WERI-Rb-1 (cell line): ENCODE results near the gene SLC16A1.
"Not testable (repeated sequence)": the region's sequence is repeated elsewhere in the genome, so short reads cannot be mapped to it uniquely, and the experiment has no call there.

ENCODE experiments used
- DNase-seq: peaks from one replicate; pipeline ENCODE4 v3.0.0-alpha.2; 2020
- H3K27ac ChIP-seq: fragments of 250-450 bp; sonication (Bioruptor Pico); 2 replicates; pipeline ENCODE4 v1.5.1; 2020; ENCODE audit warnings: mild to moderate bottlenecking, moderate library complexity
- H3K27me3 ChIP-seq: fragments of 250-450 bp; sonication (Bioruptor Pico); 2 replicates; pipeline ENCODE4 v1.5.1; 2021; ENCODE audit warnings: mild to moderate bottlenecking, low read depth, moderate library complexity; ENCODE audit not compliant: insufficient read depth, severe bottlenecking
- H3K36me3 ChIP-seq: fragments of 250-450 bp; sonication (Bioruptor Pico); 2 replicates; pipeline ENCODE4 v1.5.1; 2020; ENCODE audit warnings: mild to moderate bottlenecking, moderate library complexity
- H3K4me3 ChIP-seq: 2 replicates; pipeline ENCODE4 v1.5.1; 2011; ENCODE audit warnings: low read depth, mild to moderate bottlenecking, control low read depth, low read length
- H3K9me3 ChIP-seq: fragments of 250-450 bp; sonication (Bioruptor Pico); 2 replicates; pipeline ENCODE4 v1.5.1; 2021; ENCODE audit warnings: mild to moderate bottlenecking, moderate library complexity; ENCODE audit not compliant: severe bottlenecking
- TF ChIP-seq, protein P1 (sequence below): IDR thresholded peaks from 2 replicates; pipeline ENCODE4 v1.5.1; 2011; ENCODE audit warnings: low read depth, mild to moderate bottlenecking, control low read depth, inconsistent platforms, low read length

SLC16A1 gene

GRCh38 chr1:112960384-112960783 is 4.4 kb upstream of the SLC16A1 start:
- no peak for DNase-seq
- H3K27me3 ChIP-seq, result no peaks in the 10 kb centered on the region
- H3K4me3 ChIP-seq, result no peak overlapping the region
- no peak overlapping the region for H3K27ac ChIP-seq
- TF ChIP-seq, protein P1, sequence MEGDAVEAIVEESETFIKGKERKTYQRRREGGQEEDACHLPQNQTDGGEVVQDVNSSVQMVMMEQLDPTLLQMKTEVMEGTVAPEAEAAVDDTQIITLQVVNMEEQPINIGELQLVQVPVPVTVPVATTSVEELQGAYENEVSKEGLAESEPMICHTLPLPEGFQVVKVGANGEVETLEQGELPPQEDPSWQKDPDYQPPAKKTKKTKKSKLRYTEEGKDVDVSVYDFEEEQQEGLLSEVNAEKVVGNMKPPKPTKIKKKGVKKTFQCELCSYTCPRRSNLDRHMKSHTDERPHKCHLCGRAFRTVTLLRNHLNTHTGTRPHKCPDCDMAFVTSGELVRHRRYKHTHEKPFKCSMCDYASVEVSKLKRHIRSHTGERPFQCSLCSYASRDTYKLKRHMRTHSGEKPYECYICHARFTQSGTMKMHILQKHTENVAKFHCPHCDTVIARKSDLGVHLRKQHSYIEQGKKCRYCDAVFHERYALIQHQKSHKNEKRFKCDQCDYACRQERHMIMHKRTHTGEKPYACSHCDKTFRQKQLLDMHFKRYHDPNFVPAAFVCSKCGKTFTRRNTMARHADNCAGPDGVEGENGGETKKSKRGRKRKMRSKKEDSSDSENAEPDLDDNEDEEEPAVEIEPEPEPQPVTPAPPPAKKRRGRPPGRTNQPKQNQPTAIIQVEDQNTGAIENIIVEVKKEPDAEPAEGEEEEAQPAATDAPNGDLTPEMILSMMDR, result no peak
- peaks cover 21% of the 10 kb centered on the region for H3K36me3 ChIP-seq
- H3K9me3 ChIP-seq, result no peaks in the 10 kb centered on the region

DNA sequence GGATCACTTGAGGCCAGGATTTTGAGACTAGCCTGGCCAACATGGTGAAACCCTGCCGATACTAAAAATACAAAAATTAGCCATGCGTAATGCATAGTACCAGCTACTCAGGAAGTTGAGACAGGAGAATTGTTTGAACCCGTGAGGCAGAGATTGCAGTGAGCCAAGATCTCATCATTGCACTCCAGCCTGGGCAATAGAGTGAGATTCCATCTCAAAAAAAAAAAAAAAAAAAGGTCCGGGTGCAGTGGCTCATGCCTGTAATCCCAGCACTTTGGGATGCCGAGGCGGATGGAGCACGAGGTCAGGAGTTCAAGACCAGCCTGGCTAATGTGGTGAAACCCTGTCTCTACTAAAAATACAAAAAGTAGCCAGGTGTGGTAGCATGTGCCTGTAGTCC is 2.2 kb upstream of the SLC16A1 start:
- Histone ChIP-seq H3K4me3 (peak overlapping the region; percentile 80; the same call in 1 of the 2 replicates), H3K36me3 (peaks cover 17% of the 10 kb centered on the region)

GRCh38 chr1:112957133-112957812 is 1.3 kb upstream of the SLC16A1 start:
- TF ChIP-seq, protein P1, result no peak
- no peaks in the 10 kb centered on the region for H3K9me3 ChIP-seq
- peak overlapping the region; percentile 80 for H3K4me3 ChIP-seq
- DNase-seq, result peak; percentile 18
- peaks cover 19% of the 10 kb centered on the region for H3K36me3 ChIP-seq
- peak overlapping the region; percentile 94 for H3K27ac ChIP-seq
- H3K27me3 ChIP-seq, result no peaks in the 10 kb centered on the region

More for the DNA sequence above, 2.2 kb upstream of the SLC16A1 start:
- H3K27me3 ChIP-seq, H3K27ac ChIP-seq, DNase-seq, H3K9me3 ChIP-seq: not testable (repeated sequence)

- Histone ChIP-seq H3K27ac (peak overlapping the region; percentile 94), H3K9me3 (no peaks in the 10 kb centered on the region), H3K27me3 (no peaks in the 10 kb centered on the region), H3K36me3 (peaks cover 16% of the 10 kb centered on the region), H3K4me3 (peak overlapping the region; percentile 80)
- TF ChIP-seq, protein P1, result no peak
- DNase-seq, result peak; percentile 71
These were observed 642 bp upstream of the SLC16A1 start for GRCh38 chr1:112956544-112957132.

DNA sequence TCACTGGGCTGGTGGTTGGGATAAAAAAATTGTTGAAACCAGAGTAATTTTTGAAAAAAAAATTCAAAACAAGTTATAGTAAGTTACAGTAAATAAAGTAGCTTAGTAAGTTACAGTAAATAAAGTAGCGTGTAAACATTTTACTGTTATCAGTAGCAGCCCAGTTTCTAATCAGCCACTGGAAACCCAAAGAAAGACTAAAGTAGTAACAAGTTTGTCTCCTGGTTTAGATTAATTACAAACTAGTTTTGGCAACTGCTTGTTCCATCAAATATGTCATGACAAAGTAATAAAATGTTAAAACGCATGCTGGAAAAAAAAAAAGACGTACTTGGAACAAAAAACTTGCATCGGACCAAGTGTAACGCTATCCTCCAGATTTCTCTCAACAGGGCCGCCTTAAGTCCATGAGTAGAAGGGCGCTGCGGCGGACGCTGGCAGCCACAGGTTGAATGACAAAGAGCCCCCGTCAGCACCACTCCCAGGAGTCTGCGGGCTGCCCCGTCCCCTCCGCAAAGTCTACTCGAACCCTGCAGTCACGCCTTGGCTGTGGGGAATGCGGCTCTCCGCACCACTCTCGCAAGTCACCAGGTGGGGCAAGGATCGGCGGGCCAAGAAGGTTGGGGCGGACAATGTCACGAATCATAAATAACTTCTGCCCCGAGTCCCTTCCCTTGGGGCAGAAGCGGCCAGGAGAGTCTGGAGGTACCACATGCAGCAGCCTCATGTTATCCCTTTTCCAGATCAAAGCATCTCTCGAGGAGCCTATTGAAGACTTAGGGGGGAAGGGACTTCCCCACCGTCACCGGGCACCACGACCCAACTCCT is 837 bp downstream of the SLC16A1 start:
- TF ChIP-seq, protein P1, result no peak
- peak overlapping the region; percentile 94 for H3K27ac ChIP-seq
- peaks cover 5% of the 10 kb centered on the region for H3K36me3 ChIP-seq
- H3K4me3 ChIP-seq, result peak overlapping the region; percentile 80
- H3K27me3 ChIP-seq, result no peaks in the 10 kb centered on the region
- peak; percentile 68 for DNase-seq
- H3K9me3 ChIP-seq, result no peaks in the 10 kb centered on the region
